Amniotic epithelial cell (primary cell): Measurements from ENCODE around the gene KCNQ5.

Experiments
- DNase-seq: peaks from one replicate; pipeline ENCODE4 v3.0.0-alpha.2; 2010; ENCODE audit warnings: low read depth

The KCNQ5 gene

GRCh38 chr6:72798196-72798595 lies 176.3 kb downstream of the KCNQ5 start:
- peak; percentile 93 for DNase-seq

DNA sequence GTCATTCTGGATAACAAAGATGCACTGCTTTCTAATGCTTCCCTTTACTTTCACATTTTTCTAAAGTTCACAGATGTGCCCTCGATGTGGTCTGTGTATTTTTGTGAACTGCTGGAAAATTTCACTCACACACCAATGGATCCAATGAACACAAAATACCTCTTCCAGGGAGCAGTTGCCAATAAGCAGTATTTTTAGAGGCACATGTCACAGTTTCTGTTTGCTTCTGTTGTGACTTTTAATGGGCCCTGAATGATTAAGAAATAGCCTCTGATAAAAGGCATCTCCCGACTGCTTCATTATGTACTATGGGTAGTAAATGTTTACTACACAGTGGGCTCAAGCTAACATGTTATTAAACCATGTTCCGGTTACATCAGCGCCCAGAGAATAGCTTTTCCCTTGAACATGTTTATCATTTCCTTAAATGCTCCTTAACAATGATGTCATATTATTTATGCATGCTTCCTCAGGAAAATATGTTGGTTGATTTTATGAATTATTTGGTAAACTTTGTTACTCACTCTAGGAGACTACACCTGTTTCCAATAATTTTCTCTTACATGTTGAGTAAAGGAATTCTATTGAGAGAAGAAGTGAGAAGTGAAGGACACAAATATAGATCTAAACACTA lies 188.0 kb downstream of the KCNQ5 start:
- DNase-seq, result no peak

DNA sequence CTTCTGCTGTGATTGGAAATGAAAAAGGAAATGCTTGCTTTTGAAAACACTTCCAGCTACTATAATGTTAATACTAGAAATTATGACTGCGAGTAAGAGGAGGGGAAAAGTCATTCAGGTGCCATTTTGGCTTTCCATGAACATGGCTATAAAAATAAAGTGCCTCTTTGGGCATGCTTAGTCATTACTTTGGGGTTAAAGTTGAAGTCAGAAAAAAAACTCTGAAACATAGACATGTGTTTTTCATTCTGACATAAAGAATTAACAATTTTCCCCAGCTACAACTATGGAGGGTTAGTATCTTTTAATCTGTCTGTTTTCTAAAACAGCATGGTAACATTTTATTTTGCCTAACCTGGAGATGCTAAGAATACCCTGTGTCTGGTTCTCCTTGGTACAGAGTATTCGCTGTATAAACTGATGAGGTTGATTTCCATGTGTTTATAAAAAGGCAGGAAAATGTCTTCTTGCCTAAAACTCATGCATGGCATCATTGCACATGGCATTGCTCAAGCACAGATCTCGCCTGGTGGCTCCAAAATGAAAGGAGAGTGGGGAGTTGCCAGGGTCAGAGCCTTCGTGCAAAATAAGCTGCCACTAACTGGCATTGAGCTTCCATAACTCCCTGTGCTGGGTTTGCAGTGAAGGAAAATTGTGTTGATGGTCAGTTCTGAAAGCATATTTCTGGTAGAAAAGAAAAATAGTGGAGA lies 188.9 kb downstream of the KCNQ5 start:
- DNase-seq, result no peak

GRCh38 chr6:72811971-72812421 lies 190.1 kb downstream of the KCNQ5 start:
- peak; percentile 48 for DNase-seq

DNA sequence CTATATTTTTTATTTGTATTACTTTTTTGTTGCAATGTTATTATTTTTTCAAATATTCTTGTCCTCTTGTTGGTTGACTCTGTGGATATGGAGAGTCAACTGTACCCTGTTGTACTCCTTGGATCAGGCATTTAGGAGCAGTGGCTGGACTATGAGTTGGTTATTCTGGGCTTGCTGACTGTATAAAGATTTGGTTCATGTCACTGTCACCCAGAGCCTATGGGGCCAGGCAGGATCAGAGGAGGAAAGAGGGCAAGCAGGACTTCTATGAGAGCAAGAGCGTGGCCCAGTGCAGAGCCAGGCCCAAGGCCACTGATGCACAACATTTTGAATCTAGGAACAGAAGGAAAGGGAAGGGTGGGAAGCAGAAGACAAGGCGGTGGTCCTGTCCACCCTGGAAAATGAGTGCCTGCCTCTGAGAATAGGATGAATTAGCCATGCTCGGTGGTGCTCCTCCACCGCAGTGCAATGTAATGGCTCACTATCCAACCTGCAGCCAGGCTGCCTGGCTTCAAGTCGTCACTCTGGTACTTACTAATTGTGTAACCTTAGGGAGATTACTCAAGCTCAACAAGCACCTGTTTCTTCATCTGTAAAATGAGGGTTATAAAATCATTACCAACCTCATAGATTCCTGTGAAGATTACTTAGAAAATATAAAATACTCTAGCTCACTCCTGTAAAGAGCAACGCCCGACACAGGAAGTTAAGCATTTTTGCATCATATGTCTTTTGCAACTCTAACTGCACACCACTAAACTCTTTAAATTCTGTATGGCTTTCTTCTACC lies 192.1 kb downstream of the KCNQ5 start:
- no peak for DNase-seq

DNA sequence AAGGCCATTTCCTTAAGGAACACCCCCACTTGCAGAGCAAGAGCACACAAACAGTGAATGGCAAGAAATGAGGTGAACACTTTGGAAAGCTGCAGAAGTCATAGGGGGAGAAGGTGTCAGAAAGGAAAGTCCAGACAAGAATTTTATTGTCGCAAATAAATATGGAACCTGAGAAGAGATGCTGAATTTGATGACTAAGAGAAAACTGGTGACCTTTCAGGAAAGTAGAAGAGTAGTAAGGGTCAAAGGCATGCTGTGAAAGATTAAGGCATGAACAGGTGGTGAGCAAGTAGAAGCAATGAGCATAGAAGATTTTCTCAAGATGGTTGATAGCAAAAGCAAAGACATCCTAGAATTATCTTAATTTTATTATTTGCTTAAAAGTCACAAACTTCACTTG lies 194.2 kb downstream of the KCNQ5 start:
- DNase-seq, result no peak

GRCh38 chr6:72817208-72817607 lies 195.3 kb downstream of the KCNQ5 start:
- no peak for DNase-seq

DNA sequence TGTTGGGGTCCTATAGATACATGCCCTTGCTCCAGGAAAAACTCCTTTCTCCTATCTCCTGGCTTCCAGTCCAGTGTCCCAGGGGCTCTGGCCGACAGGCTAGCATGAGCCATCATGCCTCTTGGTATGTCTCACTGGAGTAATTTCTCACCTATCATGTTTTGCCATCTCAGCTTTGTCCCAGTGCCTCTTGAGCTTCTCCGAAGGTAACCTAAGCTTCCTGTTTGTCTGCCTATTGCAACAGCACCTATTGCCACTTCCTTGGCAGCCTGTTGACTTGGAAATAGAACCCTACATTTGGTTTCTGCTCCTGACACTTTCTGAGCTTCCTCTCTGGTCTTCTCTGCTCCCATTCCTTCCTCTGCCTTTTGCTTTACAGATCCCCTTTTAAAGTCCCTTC lies 197.7 kb downstream of the KCNQ5 start:
- no peak for DNase-seq

GRCh38 chr6:72820153-72820552 lies 198.3 kb downstream of the KCNQ5 start:
- DNase-seq, result no peak

- no peak for DNase-seq
Observed at GRCh38 chr6:72820906-72821305, 199.0 kb downstream of the KCNQ5 start.

DNA sequence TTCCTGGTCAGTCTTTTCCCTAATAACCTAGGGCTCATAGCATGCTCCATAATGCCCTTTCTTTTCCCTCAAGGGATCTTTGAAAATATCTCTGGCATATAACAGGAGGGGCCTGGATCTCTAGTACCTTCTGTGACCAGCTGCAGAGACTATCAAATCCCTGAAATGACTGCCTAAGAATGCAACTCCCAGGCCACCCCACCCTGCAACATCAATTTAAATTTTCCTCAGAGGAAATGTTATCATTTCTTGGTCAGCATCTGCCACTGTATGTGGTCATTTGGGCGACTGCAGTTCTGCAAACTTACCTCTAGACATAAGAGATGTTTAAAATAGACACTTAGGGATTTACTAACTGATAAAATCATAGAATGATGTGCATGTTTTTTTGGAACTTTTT lies 200.2 kb downstream of the KCNQ5 start:
- no peak for DNase-seq

DNA sequence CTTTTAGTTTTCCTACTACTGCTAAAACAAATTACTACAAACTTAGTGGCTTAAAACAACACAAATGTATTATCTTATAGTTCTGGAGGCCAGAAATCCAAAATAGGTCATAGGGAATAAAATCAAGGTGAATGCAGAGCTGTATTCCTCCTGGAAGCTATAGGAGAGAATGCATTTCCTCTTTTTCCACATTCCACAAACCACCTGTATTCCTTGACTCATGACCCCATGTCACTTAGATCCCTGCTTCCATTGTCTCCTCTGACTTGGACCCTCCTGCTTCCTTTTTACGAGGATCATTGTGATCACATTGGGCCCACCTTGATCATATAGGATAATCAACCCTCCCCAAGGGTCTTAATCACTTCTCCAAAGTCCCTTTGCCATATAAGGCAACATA lies 200.8 kb downstream of the KCNQ5 start:
- no peak for DNase-seq

DNA sequence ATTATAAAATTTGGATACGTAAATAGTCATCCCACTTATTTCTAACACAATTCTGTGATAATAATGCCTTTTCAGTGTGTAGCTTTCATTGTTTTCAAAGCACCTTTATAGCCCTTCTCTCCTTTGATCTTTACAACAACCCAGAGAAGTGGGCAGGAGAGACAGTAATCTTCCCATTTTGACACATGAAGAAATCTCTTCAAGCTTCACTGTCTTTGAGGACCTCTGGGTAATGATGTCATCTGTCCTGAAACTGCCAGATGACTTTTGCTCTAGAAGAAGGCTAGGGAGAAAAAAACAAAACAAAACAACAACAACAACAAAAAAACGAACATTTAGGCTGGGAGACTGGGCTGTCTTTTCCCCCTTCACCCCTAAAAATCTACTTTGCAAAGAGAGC lies 203.0 kb downstream of the KCNQ5 start:
- no peak for DNase-seq

GRCh38 chr6:72825315-72825911 lies 203.5 kb downstream of the KCNQ5 start:
- peak; percentile 76 for DNase-seq

- DNase-seq, result peak; percentile 46
Observed at GRCh38 chr6:72826037-72826436, 204.2 kb downstream of the KCNQ5 start.

DNA sequence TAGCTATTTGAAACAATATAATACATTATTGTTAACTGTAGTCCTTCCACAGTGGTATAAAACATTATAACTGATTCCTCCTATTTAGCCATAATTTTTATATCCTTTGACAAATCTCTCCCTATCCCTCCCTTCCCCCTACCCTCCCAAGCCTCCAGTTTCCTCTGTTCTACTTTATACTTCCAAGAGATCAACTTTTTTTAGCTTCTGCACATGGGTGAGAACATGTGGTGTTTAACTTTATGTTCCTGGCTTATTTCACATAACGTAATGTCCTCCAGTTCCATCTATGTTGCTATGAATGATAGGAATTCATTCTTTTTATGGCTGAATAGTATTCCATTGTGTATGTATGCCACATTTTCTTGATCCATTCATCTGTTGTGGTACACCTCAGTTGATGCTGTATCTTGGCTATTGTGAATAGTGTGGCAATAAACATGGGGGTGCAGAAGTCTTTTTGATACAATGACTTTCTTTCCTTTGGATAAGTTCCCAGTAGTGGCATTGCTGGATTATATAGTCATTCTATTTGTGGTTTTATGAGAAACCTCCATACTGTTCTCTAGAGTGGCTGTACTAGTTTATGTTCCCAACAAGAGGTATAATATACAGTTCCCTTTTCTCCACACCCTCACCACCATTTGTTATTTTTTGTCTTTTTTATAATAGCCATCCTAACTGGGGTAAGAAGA lies 205.0 kb downstream of the KCNQ5 start:
- DNase-seq, result peak; percentile 84

DNA sequence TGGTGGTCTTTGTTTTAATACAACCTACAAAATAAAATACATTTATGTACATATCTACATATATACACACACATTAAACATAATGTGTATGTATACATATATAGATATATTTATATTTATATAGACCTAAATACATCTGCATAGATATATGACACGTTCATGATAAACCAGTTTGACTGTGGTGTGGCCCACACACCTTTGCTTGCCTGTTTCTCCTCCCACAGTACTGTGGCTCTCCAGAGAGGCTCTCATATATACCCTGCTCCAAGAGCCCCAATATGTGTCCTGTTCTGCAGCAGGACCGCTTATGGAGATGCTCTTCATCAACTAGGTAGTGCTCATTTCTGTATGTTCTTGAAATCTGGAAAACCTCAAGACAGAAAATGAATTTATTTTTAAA lies 207.0 kb downstream of the KCNQ5 start:
- no peak for DNase-seq

DNA sequence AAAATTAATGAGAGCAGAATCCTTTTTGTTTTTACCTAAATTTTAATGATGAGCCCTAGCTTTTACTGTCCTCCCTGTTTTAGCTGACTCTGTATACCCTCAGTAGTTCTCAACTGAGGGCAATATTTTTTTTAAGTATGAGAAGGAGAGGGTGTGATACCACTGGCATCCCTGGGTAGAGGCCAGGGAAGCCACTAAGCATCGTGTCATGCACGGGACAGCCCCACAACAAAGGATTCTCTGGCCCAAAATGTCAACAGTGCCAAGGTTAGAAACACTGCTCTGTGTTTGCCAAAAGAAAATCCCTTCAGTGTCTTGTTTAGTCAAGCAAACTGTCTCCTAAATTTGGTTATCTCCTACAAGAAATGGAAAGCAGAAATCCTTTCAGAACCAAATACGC lies 210.4 kb downstream of the KCNQ5 start:
- no peak for DNase-seq

- DNase-seq, result no peak
Observed at GRCh38 chr6:72835749-72836148, 213.9 kb downstream of the KCNQ5 start.

DNA sequence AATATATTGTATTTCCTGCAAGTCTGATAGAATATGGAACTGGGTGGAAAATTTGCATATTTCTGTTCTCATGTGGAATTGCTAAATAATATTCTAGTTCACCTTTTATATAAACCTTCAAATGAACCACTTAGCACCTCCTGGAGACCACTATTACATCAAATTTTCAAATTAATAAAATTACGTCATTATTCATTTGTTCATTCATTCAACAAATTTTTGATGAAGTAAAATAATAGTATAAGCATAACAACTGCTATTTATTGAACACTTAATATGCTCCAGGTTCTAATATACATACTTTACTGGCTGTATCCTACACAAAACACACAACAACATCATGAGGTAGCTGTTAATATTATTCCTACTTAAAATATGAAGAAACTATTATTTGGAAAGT lies 215.1 kb downstream of the KCNQ5 start:
- DNase-seq, result no peak

GRCh38 chr6:72841195-72841594 lies 219.3 kb downstream of the KCNQ5 start:
- no peak for DNase-seq

GRCh38 chr6:72842140-72842539 lies 220.3 kb downstream of the KCNQ5 start:
- DNase-seq, result no peak
